WERI-Rb-1 (cell line): Measurements from ENCODE around the gene TBC1D10A.

Experiments used
- DNase-seq: peaks from one replicate; pipeline ENCODE4 v3.0.0-alpha.2; 2020
- H3K27ac ChIP-seq: fragments of 250-450 bp; sonication (Bioruptor Pico); 2 replicates; pipeline ENCODE4 v1.5.1; 2020; ENCODE audit warnings: mild to moderate bottlenecking, moderate library complexity
- H3K27me3 ChIP-seq: fragments of 250-450 bp; sonication (Bioruptor Pico); 2 replicates; pipeline ENCODE4 v1.5.1; 2021; ENCODE audit warnings: mild to moderate bottlenecking, low read depth, moderate library complexity; ENCODE audit not compliant: insufficient read depth, severe bottlenecking
- H3K36me3 ChIP-seq: fragments of 250-450 bp; sonication (Bioruptor Pico); 2 replicates; pipeline ENCODE4 v1.5.1; 2020; ENCODE audit warnings: mild to moderate bottlenecking, moderate library complexity
- H3K4me3 ChIP-seq: 2 replicates; pipeline ENCODE4 v1.5.1; 2011; ENCODE audit warnings: low read depth, mild to moderate bottlenecking, control low read depth, low read length
- H3K9me3 ChIP-seq: fragments of 250-450 bp; sonication (Bioruptor Pico); 2 replicates; pipeline ENCODE4 v1.5.1; 2021; ENCODE audit warnings: mild to moderate bottlenecking, moderate library complexity; ENCODE audit not compliant: severe bottlenecking
- CTCF ChIP-seq: IDR thresholded peaks from 2 replicates; pipeline ENCODE4 v1.5.1; 2011; ENCODE audit warnings: low read depth, mild to moderate bottlenecking, control low read depth, inconsistent platforms, low read length

TBC1D10A gene

GRCh38 chr22:30252411-30253204 lies 74.1 kb downstream of the TBC1D10A start:
- Histone ChIP-seq H3K9me3 (no peaks in the 10 kb centered on the region), H3K4me3 (no peak overlapping the region), H3K27ac (no peak overlapping the region), H3K27me3 (no peaks in the 10 kb centered on the region), H3K36me3 (no peaks in the 10 kb centered on the region)
- DNase-seq: no peak
- no peak for TF ChIP-seq CTCF

- H3K27me3 ChIP-seq: no peaks in the 10 kb centered on the region
- no peak overlapping the region for H3K27ac ChIP-seq
- no peak overlapping the region for H3K4me3 ChIP-seq
- no peak for DNase-seq
- TF ChIP-seq CTCF: no peak
- no peaks in the 10 kb centered on the region for H3K9me3 ChIP-seq
- no peaks in the 10 kb centered on the region for H3K36me3 ChIP-seq
Observed at GRCh38 chr22:30251711-30252110, 75.0 kb downstream of the TBC1D10A start.

- H3K27me3 ChIP-seq: no peaks in the 10 kb centered on the region
- no peak for DNase-seq
- no peaks in the 10 kb centered on the region for H3K36me3 ChIP-seq
- no peak for TF ChIP-seq CTCF
- no peak overlapping the region for H3K4me3 ChIP-seq
- no peaks in the 10 kb centered on the region for H3K9me3 ChIP-seq
- H3K27ac ChIP-seq: no peak overlapping the region
Observed at GRCh38 chr22:30250661-30251267, 76.0 kb downstream of the TBC1D10A start.

- Histone ChIP-seq H3K36me3 (no peaks in the 10 kb centered on the region), H3K9me3 (no peaks in the 10 kb centered on the region), H3K27ac (no peak overlapping the region), H3K27me3 (no peaks in the 10 kb centered on the region), H3K4me3 (no peak overlapping the region)
- DNase-seq: no peak
- no peak for TF ChIP-seq CTCF
Observed at GRCh38 chr22:30250039-30250565, 76.6 kb downstream of the TBC1D10A start.

- no peak for TF ChIP-seq CTCF
- Histone ChIP-seq H3K9me3 (no peaks in the 10 kb centered on the region), H3K36me3 (no peaks in the 10 kb centered on the region), H3K4me3 (no peak overlapping the region), H3K27ac (no peak overlapping the region), H3K27me3 (no peaks in the 10 kb centered on the region)
- no peak for DNase-seq
Observed at GRCh38 chr22:30249049-30250038, 77.4 kb downstream of the TBC1D10A start.
